ENCODE measurements around the gene PCDHA8. TPM values are rescaled to one million over a fixed set of nuclear protein-coding genes. Genes with fewer than 3 reads are reported as not detected.
"Not testable (repeated sequence)": the region's sequence is repeated elsewhere in the genome, so short reads cannot be mapped to it uniquely, and the experiment has no call there.

The PCDHA8 gene
- total RNA-seq: not detected

- ATAC-seq (no peak), DNase-seq (ENCODE audit: low spot score in 2 of 2) (no peak)
- peak within 1 kb of the TSS in 1 of 2 donors; percentile 36 for H3K27ac Mint-ChIP-seq
- H3K36me3 Mint-ChIP-seq: peaks cover 12 to 30% of the 10 kb centered on the region in 2 donors
- H3K9me3 Mint-ChIP-seq: peaks cover 14 to 25% of the 10 kb centered on the region in 2 donors
Observed at GRCh38 chr5:140840978-140841962, at the start of gene PCDHA8. TSS of gene PCDHA8 (plus strand) at chr5:140841187. CDS start at chr5:140841322, 135 bp downstream.

DNA sequence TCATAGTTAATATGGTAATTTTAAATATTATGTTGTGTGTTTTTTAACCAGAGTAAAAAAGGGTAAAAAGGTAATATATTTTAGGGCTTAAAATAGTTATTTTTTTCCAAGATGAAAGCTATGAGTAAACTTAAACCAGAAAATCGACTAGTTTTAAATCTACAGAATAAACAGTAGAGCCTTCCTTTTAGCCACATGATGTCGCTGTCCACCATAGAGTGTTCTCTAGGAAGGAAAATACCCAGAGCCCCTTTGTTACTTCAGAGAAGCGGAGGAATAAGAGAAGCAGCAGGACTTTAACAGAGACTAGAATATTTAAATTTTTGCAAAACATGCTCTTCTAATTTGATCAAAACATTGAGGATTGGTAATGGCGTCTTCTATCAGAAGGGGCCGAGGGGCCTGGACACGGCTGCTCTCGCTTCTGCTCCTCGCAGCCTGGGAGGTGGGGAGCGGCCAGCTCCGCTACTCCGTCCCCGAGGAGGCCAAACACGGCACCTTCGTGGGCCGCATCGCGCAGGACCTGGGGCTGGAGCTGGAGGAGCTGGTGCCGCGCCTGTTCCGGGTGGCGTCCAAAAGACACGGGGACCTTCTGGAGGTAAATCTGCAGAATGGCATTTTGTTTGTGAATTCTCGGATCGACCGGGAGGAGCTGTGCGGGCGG is 46.3 kb upstream of the PCDHA8 start, which contains the start of gene PCDHA2:
PCDHA2 (plus strand) TSS at position 258 of the 664 bp plus-strand sequence.
- Mint-ChIP-seq H3K27ac (no peak within 1 kb of the TSS), H3K36me3 (peaks cover 19 to 29% of the 10 kb centered on the region in 2 donors), H3K9me3 (peaks cover 18 to 24% of the 10 kb centered on the region in 2 donors)
- DNase-seq (ENCODE audit: low spot score in 2 of 2) (no peak), ATAC-seq (no peak)

DNA sequence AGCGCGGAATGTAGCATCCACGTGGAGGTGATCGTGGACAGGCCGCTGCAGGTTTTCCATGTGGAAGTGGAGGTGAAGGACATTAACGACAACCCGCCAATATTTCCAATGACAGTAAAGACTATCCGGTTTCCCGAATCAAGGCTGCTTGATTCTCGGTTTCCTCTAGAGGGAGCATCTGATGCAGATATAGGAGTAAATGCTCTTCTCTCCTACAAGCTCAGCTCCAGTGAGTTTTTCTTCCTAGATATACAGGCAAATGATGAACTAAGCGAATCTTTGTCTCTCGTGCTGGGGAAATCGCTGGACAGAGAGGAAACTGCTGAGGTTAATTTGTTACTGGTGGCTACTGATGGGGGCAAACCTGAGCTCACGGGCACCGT is 45.7 kb upstream of the PCDHA8 start:
- ATAC-seq (no peak), DNase-seq (ENCODE audit: low spot score in 2 of 2) (no peak)
- Mint-ChIP-seq H3K27ac (no peak overlapping the region), H3K9me3 (peaks cover 20 to 25% of the 10 kb centered on the region in 2 donors), H3K36me3 (peaks cover 17 to 27% of the 10 kb centered on the region in 2 donors)

GRCh38 chr5:140796072-140796717 is 44.8 kb upstream of the PCDHA8 start:
- not testable (repeated sequence) for DNase-seq (ENCODE audit: low spot score in 2 of 2); ATAC-seq; H3K27ac Mint-ChIP-seq
- Mint-ChIP-seq H3K9me3 (peaks cover 17 to 22% of the 10 kb centered on the region in 2 donors), H3K36me3 (peaks cover 24 to 33% of the 10 kb centered on the region in 2 donors)

DNA sequence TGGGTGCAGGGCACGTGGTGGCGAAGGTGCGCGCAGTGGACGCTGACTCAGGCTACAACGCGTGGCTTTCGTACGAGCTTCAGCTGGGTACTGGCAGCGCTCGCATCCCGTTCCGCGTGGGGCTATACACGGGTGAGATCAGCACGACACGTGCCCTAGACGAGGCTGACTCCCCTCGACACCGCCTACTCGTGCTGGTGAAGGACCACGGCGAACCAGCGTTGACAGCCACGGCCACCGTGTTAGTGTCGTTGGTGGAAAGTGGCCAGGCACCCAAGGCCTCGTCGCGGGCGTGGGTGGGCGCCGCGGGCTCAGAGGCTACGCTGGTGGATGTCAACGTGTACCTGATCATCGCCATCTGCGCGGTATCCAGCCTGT is 44.3 kb upstream of the PCDHA8 start:
- Mint-ChIP-seq H3K27ac (no peak overlapping the region), H3K9me3 (peaks cover 14 to 24% of the 10 kb centered on the region in 2 donors), H3K36me3 (peaks cover 26 to 38% of the 10 kb centered on the region in 2 donors)
- DNase-seq (ENCODE audit: low spot score in 2 of 2): no peak
- ATAC-seq: no peak

DNA sequence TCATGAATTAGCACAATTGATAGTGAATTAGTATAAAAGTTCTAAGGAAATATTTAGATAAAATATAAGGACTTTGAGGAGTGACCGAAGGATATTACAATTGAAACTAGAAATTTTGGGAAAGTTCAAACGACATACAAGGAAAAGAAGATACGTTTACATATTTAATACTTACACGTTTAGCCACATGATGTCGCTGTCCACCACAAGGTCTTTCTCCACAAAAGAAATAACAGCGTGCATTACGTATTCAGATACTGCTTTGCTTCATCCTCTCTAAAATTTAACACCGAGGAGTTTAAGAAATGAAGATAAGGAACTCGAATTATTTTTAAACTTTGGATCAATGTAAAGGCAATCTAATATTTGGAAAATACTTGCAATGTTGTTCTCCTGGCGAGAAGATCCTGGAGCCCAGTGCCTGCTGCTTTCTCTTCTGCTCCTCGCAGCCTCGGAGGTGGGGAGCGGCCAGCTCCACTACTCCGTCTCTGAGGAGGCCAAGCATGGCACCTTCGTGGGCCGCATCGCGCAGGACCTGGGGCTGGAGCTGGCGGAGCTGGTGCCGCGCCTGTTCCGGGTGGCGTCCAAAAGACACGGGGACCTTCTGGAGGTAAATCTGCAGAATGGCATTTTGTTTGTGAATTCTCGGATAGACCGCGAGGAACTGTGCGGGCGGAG is 40.0 kb upstream of the PCDHA8 start, which contains the start of gene PCDHA3:
PCDHA3 (plus strand) TSS at position 242 of the 678 bp plus-strand sequence.
- ATAC-seq: no peak
- Mint-ChIP-seq H3K9me3 (peaks cover 5 to 29% of the 10 kb centered on the region in 2 donors), H3K36me3 (peaks cover 14 to 38% of the 10 kb centered on the region in 2 donors), H3K27ac (peak within 1 kb of the TSS in 1 of 2 donors; percentile 55)
- no peak for DNase-seq (ENCODE audit: low spot score in 2 of 2)

GRCh38 chr5:140801494-140801841 is 39.5 kb upstream of the PCDHA8 start:
- DNase-seq (ENCODE audit: low spot score in 2 of 2) (no peak), ATAC-seq (no peak)
- Mint-ChIP-seq H3K9me3 (peaks cover 5 to 25% of the 10 kb centered on the region in 2 donors), H3K36me3 (peaks cover 14 to 38% of the 10 kb centered on the region in 2 donors), H3K27ac (no peak overlapping the region)

DNA sequence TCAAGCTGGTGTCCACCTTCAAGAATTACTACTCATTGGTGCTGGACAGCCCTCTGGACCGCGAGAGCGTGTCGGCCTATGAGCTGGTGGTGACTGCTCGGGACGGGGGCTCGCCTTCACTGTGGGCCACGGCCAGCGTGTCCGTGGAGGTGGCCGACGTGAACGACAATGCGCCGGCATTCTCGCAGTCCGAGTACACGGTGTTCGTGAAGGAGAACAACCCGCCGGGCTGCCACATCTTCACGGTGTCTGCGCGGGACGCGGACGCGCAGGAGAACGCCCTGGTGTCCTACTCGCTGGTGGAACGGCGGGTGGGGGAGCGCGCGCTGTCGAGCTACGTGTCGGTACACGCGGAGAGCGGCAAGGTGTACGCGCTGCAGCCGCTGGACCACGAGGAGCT is 38.6 kb upstream of the PCDHA8 start:
- not testable (repeated sequence) for ATAC-seq; H3K27ac Mint-ChIP-seq; DNase-seq (ENCODE audit: low spot score in 2 of 2)
- Mint-ChIP-seq H3K36me3 (peaks cover 15 to 45% of the 10 kb centered on the region in 2 donors), H3K9me3 (peaks cover 9 to 29% of the 10 kb centered on the region in 2 donors)

DNA sequence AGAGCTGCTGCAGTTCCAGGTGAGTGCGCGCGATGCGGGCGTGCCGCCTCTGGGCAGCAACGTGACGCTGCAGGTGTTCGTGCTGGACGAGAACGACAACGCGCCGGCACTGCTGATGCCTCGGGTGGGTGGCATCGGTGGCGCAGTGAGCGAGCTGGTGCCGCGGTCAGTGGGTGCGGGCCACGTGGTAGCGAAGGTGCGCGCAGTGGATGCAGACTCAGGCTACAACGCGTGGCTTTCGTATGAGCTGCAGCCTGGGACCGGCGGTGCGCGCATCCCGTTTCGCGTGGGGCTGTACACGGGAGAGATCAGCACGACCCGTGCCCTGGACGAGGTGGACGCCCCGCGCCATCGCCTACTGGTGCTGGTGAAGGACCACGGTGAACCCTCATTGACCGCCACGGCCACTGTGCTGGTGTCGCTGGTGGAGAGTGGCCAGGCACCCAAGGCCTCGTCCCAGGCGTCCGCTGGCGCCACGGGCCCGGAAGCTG is 38.2 kb upstream of the PCDHA8 start:
- DNase-seq (ENCODE audit: low spot score in 2 of 2) (no peak), ATAC-seq (no peak)
- no peak overlapping the region for H3K27ac Mint-ChIP-seq
- peaks cover 9 to 31% of the 10 kb centered on the region in 2 donors for H3K9me3 Mint-ChIP-seq
- H3K36me3 Mint-ChIP-seq: peaks cover 19 to 48% of the 10 kb centered on the region in 2 donors

DNA sequence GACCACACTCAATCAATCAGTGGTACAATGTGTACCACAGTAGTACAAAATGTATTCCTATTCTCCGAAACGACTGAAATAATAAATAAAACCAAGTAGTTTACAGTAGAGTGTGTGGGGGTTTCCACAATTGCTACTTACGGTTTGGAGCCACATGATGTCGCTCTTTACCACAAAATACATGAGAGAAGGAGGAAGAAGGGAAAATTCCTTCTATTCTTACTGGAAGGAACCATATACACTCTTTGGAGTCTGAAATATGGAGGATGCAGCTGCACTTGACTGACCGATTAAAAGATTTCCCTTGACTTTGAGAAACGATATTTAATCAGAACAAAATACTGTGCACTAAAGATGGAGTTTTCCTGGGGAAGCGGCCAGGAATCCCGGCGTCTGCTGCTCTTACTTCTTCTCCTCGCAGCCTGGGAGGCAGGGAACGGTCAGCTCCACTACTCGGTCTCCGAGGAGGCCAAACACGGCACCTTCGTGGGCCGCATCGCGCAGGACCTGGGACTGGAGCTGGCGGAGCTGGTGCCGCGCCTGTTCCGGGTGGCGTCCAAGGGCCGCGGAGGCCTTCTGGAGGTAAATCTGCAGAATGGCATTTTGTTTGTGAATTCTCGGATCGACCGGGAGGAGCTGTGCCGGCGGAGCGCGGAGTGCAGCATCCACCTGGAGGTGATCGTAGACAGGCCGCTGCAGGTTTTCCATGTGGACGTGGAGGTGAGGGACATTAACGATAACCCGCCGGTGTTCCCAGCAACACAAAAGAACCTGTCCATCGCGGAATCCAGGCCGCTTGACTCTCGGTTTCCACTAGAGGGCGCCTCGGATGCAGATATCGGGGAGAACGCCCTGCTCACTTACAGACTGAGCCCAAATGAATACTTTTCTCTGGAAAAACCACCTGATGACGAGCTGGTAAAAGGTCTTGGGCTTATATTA is 33.9 kb upstream of the PCDHA8 start, which contains the start of gene PCDHA4:
PCDHA4 (plus strand) TSS at position 235 of the 942 bp plus-strand sequence.
- Mint-ChIP-seq H3K9me3 (peaks cover 4 to 40% of the 10 kb centered on the region in 2 donors), H3K27ac (peak within 1 kb of the TSS in 1 of 2 donors; percentile 10), H3K36me3 (peaks cover 14 to 56% of the 10 kb centered on the region in 2 donors)
- ATAC-seq (no peak), DNase-seq (ENCODE audit: low spot score in 2 of 2) (peak in 1 of 2 donors; percentile 37)

DNA sequence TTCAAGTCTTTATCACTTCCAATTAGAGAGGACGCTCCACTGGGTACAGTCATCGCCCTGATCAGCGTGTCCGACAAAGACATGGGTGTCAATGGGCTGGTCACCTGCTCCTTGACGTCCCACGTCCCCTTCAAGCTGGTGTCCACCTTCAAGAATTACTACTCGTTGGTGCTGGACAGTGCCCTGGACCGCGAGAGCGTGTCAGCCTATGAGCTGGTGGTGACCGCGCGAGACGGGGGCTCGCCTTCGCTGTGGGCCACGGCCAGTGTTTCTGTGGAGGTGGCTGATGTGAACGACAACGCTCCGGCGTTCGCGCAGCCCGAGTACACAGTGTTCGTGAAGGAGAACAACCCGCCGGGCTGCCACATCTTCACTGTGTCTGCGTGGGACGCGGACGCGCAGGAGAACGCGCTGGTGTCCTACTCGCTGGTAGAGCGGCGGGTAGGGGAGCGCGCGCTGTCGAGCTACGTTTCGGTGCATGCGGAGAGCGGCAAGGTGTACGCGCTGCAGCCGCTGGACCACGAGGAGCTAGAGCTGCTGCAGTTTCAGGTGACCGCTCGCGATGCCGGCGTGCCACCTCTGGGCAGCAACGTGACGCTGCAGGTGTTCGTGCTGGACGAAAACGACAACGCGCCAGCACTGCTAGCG is 32.6 kb upstream of the PCDHA8 start:
- H3K36me3 Mint-ChIP-seq: peaks cover 13 to 61% of the 10 kb centered on the region in 2 donors

DNA sequence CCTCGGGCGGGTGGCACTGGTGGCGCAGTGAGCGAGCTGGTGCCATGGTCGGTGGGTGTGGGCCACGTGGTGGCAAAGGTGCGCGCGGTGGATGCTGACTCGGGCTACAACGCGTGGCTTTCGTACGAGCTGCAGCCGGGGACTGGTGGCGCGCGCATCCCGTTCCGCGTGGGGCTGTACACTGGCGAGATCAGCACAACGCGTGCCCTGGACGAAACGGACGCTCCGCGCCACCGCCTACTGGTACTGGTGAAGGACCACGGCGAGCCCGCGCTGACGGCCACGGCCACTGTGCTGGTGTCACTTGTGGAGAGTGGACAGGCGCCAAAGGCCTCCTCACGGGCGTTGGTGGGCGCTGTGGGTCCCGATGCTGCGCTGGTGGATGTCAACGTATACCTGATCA is 32.1 kb upstream of the PCDHA8 start:
- Mint-ChIP-seq H3K27ac (no peak overlapping the region), H3K9me3 (peaks cover 17 to 42% of the 10 kb centered on the region in 2 donors), H3K36me3 (peaks cover 13 to 58% of the 10 kb centered on the region in 2 donors)
- DNase-seq (ENCODE audit: low spot score in 2 of 2): no peak
- no peak for ATAC-seq

More for the DNA sequence above, 32.6 kb upstream of the PCDHA8 start:
- H3K27ac Mint-ChIP-seq; ATAC-seq; DNase-seq (ENCODE audit: low spot score in 2 of 2): not testable (repeated sequence)
- peaks cover 16 to 47% of the 10 kb centered on the region in 2 donors for H3K9me3 Mint-ChIP-seq

GRCh38 chr5:140821375-140822280 is 19.4 kb upstream of the PCDHA8 start, which contains the start of gene PCDHA5:
TSS of gene PCDHA5 (plus strand) at chr5:140821613.
- Mint-ChIP-seq H3K27ac (no peak within 1 kb of the TSS), H3K36me3 (peaks cover 11 to 29% of the 10 kb centered on the region in 2 donors), H3K9me3 (peaks cover 5 to 7% of the 10 kb centered on the region in 2 donors)
- DNase-seq (ENCODE audit: low spot score in 2 of 2): peak in 1 of 2 donors; percentile 36
- ATAC-seq: no peak

Data from activated naive CD4-positive, alpha-beta T cell treated with anti-CD3 and anti-CD28 coated beads, Interleukin-2, amount 50 U/mL, for 72 hours (primary cell).